Activated naive CD8-positive, alpha-beta T cell treated with anti-CD3 and anti-CD28 coated beads, Interleukin-2, amount 50 U/mL, for 16 hours (primary cell): ENCODE data around the gene ASPDH.

Experiments
- DNase-seq: peaks from one replicate; pipeline ENCODE4 v3.0.0-alpha.2; 2020; ENCODE audit warnings: low read depth, low spot score

The ASPDH gene

GRCh38 chr19:50496189-50497021 is 17.3 kb downstream of the ASPDH start:
- no peak for DNase-seq

DNA sequence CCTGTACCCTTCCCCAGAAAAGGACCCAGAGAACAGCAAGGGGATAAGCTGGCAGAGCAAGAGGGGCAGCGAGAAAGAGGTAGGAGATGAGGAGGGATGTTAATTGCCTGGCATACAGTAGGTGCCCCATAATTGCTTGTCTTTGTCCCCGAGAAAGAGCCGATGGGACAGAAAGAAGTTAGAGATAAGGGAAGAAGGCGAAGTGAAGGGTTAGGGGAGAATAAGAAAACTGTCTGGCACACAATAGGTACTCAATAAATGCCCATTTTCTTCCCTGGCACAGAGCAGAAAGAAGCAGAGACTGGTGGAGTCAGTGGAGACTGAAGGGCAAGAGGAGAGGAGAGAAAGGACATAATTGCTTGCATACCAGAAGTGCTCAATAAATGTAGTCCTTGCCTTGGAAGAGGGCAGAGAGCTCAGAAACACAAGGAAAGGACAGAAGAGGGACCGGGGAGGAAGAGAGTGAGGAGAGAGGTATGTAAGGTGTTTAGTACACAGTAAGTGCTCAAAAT is 18.6 kb downstream of the ASPDH start:
- DNase-seq = no peak

- no peak for DNase-seq
Measured at GRCh38 chr19:50494186-50495019, 19.3 kb downstream of the ASPDH start.

DNA sequence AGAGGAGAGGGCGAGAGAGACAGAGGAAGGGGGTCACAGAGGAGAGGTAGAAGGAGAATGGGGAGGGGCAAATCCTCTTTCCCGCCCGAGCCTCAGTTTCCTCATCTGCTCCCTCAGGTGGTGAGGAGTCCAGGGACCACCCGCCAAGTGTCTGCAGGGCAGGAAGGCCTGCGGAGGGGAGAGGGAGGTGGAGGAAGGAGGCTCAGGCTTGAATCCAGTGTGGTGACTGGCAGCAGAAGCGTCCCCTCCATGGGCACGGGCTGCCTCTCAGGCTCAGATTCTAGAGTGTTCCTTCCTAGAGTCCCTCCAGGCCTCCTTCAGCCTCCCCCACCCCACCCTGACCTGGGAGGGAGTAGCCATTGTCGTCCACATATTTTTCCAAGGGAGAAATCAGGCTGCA is 20.5 kb downstream of the ASPDH start:
- no peak for DNase-seq

- no peak for DNase-seq
Measured at GRCh38 chr19:50492303-50493052, 21.2 kb downstream of the ASPDH start.

DNA sequence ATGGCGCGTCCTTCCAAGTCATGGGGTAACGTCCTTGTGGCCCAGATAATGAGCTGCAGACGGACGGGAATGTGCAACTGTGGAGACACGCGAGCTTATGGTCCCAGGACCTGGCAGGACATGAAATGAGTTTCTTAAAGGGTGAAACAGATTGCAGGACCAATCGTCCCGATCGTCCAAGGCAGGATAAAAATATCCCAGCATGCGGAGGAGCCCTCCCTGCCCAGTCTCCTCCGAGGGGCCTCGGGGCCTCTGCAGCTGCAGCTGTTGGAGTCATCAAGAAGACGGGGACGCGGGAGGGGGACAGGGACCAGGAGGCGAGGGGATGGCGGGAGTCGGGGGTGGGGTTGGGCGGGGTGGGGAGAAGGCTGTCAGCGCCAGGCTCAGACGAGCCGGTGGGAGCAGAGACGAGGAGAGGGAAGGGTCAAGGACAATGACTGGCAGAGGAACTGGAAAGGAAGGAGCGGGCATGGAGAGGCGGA is 22.7 kb downstream of the ASPDH start:
- DNase-seq = no peak

- DNase-seq = no peak
Measured at GRCh38 chr19:50490411-50490811, 23.3 kb downstream of the ASPDH start.

DNA sequence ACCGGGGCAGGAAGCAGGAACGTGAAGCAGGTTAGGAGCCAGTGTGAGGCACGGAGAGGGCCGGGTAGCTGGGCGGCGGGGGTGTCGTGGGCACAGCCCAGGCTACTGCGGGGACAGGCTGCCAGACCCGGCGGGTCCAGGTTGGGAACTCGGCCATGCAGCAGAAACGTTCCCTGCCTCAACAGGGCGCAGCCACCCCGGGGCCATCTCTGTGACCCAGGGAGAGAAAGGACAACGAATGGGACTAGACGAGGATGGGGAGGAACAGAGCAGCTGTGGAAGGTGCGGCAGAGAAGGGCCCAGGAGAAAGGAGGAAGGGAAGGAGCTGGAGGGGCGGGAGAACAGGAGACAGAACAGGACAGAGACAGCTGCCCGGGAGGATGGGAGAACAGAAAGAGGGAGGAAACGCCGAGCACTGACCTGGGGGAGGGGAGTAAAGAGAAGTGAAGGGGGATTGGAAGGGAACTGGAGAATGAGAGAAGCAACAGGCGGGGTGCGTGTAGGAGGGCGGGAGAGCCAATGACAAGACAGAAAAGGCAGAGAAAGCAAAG is 24.2 kb downstream of the ASPDH start:
- DNase-seq = no peak

DNA sequence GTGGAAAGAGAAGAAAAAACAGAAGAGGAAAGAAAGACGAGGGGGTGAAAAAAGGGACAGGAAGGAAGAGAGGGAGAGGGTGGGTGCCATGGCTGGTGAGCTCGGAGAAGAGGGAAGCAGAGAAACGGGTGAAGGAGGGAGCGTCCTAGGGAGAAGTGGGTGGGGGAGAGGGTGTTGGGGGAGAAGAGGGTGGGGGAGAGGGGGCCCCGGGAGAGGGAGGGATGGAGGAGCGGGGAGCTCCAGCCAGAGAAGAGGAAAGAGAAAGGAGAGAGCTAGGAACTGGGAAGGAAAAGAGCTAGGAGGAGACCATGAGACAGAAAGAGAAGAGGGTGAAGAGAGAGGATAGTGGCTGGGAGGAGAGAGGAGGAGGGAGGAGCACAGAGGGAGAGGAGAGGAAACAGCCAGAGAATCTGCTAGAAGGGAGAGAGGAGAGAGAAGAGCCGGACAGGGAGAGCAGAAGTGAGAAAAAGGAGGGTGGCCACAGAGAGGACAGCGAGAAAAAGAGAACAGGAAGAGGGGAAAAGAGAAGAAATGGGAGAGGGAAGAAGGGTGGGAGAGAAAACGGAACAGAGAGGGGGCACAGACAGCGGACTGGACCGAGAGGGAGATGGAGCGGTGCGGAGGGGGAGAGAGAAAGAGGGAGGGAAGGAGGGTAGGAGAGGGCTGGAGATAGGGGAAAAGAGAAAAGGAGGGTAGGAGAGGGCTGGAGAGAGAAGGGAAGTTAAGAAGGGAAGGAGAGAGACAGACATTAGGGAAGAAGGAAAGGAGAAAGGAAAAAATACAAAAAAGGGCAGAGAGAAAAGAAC is 25.1 kb downstream of the ASPDH start:
- DNase-seq = no peak

DNA sequence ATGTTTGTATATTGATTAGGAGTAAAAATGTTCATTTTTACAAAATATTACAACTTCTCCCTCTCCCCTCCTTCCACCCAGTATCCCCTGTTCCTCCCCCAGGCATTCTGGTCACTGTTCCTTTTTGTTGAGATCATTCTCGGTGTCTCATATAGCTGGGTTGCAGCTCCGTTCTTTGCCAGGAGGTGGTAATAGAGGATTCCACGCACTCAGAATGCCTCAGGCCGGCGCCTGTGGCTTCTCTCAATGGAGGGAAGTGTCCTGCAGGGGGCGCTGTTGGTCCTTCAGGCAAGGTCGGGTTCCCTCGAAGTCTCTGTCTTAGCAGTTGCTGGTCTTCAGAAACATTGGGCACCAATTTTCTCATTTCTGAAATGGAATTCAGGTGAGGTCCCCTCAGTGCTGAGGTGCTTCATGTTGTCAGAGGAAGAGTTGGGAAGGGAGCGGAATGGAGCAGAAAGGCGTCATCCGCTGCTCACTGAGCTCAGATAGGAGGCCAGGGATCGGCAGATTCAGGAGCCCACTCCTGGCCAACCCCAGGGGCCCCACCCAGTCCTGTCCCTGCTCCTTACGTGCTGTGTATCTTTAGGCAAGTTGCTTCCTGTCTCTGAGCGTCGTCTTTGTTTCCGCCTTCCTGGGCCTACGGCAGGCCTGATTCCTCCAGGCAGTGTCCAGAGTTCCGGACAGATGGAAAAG is 26.7 kb downstream of the ASPDH start:
- no peak for DNase-seq

DNA sequence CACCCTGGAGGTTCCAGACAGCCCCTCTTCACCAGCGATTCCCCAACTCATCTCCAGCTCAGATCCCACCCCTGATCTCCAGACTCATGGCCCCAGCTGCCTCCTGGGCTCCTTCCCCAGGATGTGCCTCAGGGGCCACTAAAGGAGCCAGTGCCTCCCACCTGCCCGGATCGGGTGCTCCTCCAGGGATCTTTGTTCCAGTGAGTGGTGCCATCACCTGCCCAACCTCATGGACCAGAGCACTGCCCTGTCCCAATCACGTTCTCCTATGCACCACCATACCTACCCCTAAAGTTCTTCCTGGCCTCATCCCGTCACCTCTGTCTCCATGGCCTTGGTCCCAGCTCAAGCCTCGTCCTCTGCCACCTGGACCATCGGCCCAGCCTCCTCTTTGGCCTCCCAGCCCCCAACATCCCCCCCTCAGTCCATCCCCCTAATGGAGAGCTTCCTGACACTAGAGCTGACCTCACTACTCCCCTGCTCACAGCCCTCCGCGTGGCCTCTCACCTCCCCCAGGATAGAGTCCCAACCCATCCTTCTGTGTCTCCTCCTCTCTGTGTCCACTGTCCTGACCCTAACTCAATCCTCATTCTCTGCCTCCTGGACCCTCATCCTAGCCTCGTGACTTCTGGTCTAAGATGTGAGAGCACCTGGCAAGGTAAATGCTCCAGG is 28.3 kb downstream of the ASPDH start:
- DNase-seq = no peak

- DNase-seq = no peak
Measured at GRCh38 chr19:50482916-50483315, 30.8 kb downstream of the ASPDH start.

DNA sequence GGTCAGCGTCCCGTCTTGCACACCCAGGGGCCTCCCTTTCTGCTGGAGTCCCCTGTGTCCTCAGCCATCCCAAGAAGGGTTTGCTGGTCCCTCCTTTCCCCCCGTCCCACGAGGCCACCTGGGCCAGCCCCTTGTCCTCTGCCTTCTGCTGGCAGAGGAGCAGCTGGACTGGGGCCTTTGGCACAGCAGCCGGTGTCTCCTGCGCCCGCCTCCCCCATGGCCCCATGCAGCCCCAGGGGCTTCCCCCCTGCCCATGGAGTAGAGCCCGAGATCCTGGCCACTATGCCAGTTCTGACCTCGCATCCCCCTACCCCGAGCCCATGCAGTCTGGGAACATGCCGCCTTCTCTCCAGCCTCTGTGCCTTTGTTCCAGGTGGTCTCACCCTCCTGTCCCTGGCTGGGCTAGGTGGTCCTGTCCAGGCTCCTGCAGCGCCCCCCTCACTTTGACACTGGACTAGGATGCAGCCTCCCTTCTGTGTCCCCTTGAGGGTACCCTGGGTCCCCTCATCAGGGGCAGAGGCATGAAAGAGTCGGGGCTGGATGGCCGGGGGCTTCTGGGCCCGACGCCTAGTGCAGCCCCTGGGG is 31.4 kb downstream of the ASPDH start:
- DNase-seq = no peak

DNA sequence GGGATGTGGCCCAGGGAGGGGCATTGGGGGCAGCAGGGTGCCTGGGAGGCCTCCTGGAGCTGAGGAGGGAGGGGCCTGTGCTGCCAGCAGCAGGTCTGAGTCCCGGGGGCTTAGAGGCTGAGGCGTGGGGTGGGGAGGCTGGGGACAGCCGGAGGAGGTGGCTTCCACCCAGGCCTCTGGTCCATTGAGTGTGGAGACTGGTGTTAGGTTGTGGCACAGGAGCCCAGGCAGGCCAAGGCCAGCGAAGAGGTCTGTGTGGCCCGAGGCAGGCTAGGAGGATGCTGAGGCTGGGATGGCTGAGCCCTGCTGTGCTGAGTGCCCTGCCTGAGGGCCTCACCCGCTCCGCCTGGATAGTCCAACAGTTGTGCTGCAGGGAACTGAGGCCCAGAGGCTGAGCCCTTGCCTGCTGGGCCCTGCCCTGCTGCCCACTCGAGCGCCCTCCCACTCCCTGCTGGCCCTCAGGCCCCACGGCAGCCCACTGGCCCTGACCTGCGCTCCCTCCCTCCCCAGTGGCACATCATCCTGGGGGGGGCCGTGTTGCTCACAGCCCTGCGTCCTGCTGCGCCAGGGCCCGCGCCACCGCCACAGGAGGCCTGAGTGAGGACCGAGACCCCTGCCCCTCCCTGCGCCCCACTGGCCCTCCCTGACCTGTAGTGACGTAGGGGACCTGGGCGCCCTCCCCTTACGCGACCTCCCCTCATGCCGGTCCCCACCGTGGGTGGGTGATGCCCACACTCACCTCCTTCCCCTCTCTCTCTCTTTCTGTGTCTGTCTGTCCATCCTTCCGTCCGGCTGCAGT is 32.2 kb downstream of the ASPDH start:
- DNase-seq = no peak

GRCh38 chr19:50480281-50481111 is 33.2 kb downstream of the ASPDH start:
- no peak for DNase-seq

GRCh38 chr19:50479761-50480251 is 33.9 kb downstream of the ASPDH start:
- no peak for DNase-seq
